NCI-H1694 (cell line): ENCODE results near the gene LENEP.
"Not testable (repeated sequence)": the region's sequence is repeated elsewhere in the genome, so short reads cannot be mapped to it uniquely, and the experiment has no call there.

Experiments used
- DNase-seq: peaks from one replicate; lab custom pipeline; 2025; lab: John Stamatoyannopoulos, UW

The LENEP gene

GRCh38 chr1:154975409-154976059 is 17.9 kb upstream of the LENEP start:
- no peak for DNase-seq

GRCh38 chr1:154977762-154978161 is 15.6 kb upstream of the LENEP start:
- DNase-seq, result not testable (repeated sequence)

GRCh38 chr1:154978360-154978759 is 15.0 kb upstream of the LENEP start:
- no peak for DNase-seq

GRCh38 chr1:154982341-154982740 is 11.0 kb upstream of the LENEP start:
- DNase-seq, result no peak

- peak; percentile 100 for DNase-seq
These were observed 10.3 kb upstream of the LENEP start, which contains the start of gene FLAD1 for GRCh38 chr1:154982897-154983648. FLAD1 (plus strand) TSS chr1:154983344; CDS start chr1:154983695, 351 bp downstream.

- DNase-seq, result no peak
These were observed 9.5 kb upstream of the LENEP start for GRCh38 chr1:154983776-154984466.

- not testable (repeated sequence) for DNase-seq
These were observed 6.7 kb upstream of the LENEP start for GRCh38 chr1:154986736-154987135.

- DNase-seq, result no peak
These were observed 6.1 kb upstream of the LENEP start for GRCh38 chr1:154987326-154987725.

DNA sequence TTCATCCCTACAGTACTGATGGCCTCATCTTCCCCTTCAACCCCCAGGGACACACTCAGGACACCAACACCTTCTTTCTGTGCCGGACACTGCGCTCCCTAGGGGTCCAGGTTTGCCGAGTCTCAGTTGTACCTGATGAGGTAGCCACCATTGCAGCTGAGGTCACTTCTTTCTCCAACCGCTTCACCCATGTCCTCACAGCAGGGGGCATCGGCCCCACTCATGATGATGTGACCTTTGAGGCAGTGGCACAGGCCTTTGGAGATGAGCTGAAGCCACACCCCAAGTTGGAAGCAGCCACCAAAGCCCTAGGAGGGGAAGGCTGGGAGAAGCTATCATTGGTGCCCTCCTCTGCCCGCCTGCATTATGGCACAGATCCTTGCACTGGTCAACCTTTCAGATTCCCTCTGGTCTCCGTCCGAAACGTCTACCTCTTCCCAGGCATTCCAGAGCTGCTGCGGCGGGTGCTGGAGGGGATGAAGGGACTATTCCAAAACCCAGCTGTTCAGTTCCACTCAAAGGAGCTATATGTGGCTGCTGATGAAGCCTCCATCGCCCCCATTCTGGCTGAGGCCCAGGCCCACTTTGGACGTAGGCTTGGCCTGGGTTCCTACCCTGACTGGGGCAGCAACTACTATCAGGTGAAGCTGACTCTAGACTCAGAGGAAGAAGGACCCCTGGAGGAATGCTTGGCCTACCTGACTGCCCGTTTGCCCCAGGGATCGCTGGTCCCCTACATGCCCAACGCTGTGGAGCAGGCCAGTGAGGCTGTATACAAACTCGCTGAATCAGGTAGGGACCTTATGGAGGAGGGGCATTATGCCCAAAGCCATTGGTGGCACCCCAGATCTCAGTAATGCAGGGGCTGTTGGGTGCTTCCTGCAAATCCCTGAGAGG is 5.1 kb upstream of the LENEP start:
- DNase-seq, result no peak

DNA sequence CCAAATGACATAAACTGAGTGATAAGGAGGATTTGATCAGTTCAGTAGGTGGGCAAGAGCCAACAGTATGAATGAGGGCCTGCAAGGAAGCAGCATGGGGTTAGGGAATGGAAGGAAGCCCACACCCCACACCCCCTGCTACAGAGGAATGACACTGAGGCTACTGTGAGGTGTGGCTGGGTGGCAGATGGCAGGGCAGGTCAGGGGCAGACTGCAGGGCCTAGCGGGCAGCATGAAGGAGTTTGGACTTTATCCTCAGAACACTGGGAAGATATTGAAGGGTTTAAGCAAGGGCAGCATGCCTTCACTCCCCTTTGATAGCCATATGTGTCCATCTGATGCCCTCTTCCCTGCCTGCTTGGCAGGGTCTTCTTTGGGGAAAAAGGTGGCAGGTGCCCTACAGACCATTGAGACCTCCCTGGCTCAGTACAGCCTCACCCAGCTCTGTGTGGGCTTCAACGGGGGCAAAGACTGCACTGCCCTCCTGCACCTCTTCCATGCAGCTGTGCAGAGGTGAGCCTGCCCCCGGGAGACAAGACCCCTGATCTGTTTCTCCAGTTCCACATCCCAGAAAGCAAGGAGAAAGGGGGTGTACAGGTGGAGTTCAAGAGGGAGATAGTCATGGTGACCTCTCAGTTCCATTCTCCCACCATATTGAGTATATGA is 4.1 kb upstream of the LENEP start:
- no peak for DNase-seq

DNA sequence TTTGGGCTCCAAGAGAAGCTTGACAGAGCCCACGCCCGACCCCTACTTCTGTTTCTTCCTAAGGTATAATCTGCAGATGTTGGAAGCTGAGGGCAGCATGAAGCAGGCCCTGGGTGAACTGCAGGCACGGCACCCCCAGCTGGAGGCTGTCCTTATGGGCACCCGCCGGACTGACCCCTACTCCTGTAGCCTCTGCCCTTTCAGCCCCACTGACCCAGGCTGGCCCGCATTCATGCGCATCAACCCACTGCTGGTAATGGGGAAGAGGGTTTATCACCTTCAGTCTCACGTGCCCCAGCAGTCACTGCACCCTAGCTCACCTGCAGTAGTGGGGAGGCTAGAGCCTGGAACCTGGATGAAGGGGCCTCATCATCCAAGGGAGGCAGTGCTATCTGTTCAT is 3.1 kb upstream of the LENEP start:
- no peak for DNase-seq

DNA sequence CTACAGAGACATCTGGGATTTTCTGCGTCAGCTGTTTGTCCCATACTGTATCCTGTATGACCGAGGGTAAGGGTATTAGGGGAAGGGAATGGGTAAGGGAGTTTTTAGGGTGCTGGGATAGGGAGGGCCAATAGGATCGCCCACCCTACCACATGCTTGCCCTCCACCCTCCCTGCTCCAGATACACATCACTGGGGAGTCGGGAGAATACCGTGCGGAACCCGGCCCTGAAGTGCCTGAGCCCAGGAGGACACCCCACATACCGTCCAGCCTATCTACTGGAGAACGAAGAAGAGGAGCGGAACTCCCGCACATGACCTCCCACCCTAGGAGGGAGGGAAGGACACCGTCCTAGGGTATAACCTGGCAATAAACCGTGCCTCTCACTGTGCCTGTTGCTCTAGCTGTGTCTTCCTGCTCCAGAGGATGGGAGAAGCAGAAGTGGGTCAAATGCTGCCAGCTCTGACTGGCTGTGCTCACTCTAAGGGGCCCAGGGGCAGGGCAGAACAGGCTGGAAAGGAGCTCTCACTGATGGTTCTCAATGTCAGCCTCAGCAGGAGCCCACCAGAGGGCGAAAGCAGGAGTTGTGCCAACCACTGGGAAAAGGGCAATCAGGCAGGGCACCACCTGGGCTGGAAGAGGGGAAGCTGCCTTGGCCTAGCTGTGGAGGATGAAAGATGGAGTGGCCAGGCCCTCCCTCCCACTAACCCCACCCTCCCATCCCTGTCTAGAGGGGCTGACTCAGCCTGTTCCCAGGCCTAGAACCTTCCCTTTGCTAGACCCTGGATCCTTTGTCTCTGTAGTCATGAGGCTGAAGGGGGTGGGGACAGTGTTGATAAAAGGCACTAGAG is 440 bp upstream of the LENEP start:
- DNase-seq, result no peak

- no peak for DNase-seq
These were observed 842 bp downstream of the LENEP start for GRCh38 chr1:154994269-154994587.

- DNase-seq, result no peak
These were observed 1.2 kb downstream of the LENEP start for GRCh38 chr1:154994591-154994990.

DNA sequence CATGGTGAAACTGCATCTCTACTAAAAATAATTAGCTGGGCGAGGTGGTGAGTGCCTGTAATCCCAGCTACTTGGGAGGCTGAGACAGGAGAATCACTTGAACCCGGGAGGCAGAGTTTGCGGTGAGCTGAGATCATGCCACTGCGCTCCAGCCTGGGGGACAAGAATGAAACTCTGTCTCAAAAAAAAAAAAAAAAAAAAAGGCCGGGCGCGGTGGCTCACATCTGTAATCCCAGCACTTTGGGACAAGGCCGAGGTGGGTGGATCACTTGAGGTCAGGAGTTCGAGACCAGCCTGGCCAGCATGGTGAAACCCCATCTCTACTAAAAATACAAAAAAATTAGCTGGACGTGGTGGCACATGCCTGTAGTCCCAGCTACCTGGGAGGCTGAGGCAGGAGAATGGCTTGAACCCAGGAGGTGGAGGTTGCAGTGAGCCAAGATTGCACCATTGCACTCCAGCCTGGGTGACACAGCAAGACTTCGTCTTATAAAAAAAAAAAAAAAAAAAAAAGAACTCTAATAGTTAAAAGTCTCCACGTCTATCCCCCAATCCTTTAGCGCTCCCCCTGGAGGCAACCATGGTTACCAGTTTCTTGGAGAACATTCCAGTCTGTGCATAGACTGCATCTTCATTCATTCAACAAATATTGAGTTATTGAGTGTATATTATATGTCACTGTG is 2.1 kb downstream of the LENEP start:
- peak; percentile 53 for DNase-seq

DNA sequence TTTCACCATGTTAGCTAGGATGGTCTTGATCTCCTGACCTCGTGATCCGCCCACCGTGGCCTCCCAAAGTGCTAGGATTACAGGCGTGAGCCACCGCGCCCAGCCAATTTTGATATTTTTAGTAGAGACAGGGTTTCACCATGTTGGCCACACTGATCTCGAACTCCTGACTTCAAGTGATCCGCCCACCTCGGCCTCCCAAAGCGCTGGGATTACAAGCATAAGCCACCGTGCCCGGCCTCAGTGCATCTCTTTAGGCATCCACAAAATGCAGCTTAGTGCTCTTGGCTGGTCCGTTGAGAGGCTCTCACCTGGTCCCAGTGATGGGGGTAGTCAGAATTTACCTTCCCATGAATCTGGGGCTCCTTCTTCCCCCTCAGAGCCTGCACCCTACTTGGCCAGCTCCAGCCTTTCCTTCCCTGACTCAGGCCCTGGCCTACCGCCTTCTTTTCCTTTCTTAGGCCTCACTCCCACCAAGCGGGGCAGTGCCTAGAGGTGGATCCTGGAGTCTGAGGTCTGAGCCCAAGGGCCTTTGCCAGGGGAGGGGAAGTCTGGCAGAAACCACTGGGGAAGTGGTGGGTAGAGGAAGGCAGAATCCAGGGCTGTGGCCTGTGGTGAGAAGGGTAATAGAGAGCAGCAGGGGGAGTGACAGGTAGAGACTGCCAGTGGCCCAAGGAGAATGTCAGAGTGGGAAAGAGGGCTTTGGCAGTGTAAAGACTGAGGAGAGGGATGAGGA is 3.7 kb downstream of the LENEP start:
- no peak for DNase-seq

DNA sequence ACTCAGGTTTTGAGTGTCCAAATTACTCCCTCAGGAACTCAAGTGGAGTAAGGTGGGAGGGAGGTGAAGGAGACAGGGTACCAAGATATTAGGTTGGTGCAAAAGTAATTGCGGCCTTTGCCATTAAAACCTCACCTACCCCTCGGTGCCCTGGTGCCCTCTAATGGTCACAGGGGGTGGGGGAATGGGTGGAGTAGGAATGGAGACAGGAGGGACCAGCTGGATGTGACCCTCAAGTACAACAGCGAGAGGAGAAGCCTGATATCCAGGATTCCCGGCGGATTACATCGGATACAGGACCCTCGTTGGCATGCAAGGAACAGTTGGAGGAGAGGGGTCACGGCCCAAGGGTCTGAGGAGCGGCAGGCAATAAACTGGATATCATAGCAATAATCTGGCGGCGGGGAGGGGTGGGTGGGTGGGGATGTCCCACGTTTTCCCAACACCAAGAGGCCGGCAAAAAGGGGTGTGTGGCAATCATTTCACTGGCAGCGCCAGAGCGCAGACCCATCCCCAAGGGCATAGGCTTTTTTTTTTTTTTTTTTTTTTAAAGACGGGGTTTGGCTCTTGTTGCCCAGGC is 4.9 kb downstream of the LENEP start:
- no peak for DNase-seq

- DNase-seq, result peak; percentile 91
These were observed 5.6 kb downstream of the LENEP start for GRCh38 chr1:154998818-154999570.
